Astrocyte (in vitro differentiated cells and primary cell): ENCODE results near the gene PLPP4.

Experiments used
- CTCF ChIP-seq: IDR thresholded peaks from 2 replicates; pipeline ENCODE4 v1.5.1; 2011; ENCODE audit warnings: low read depth, mild to moderate bottlenecking, inconsistent platforms, low read length, moderate library complexity; ENCODE audit not compliant: insufficient read depth
- EZH2 ChIP-seq: IDR thresholded peaks from 2 replicates; pipeline ENCODE4 v1.6.1; 2012; ENCODE audit warnings: mild to moderate bottlenecking, low read length, inconsistent platforms; ENCODE audit not compliant: insufficient read depth

GRCh38 chr10:120530699-120531098 is 73.7 kb downstream of the PLPP4 start:
- no peak for TF ChIP-seq CTCF
- no peak for TF ChIP-seq EZH2
